Mesothelial cell of epicardium (in vitro differentiated cells): ENCODE data around the gene DDR1. TPM values are rescaled to one million over a fixed set of nuclear protein-coding genes. Genes with fewer than 3 reads are reported as not detected.
A peak's percentile ranks its signal among the peaks of the same experiment; 100 is the strongest.
"Not testable (repeated sequence)": the region's sequence is repeated elsewhere in the genome, so short reads cannot be mapped to it uniquely, and the experiment has no call there.

Experiments used
- DNase-seq, 2 experiments: peaks; one replicate each; pipeline ENCODE4 v3.0.0; 2021; ENCODE audit warnings: low spot score in 2 of 2; ENCODE audit not compliant: unreplicated experiment in 2 of 2
- H3K27ac Mint-ChIP-seq: 2 replicates; pipeline ENCODE4 v1.8.0; 2021; ENCODE audit warnings: mixed read lengths
- H3K27me3 Mint-ChIP-seq: 2 replicates; pipeline ENCODE4 v1.8.0; 2021; ENCODE audit warnings: low read depth, mixed read lengths
- H3K36me3 Mint-ChIP-seq: 2 replicates; pipeline ENCODE4 v1.8.0; 2021; ENCODE audit warnings: mixed read lengths
- H3K4me1 Mint-ChIP-seq: 2 replicates; pipeline ENCODE4 v1.8.0; 2021; ENCODE audit warnings: mixed read lengths
- H3K4me3 Mint-ChIP-seq: 2 replicates; pipeline ENCODE4 v1.8.0; 2021; ENCODE audit warnings: mild to moderate bottlenecking, moderate library complexity, mixed read lengths
- H3K9me3 Mint-ChIP-seq: 2 replicates; pipeline ENCODE4 v1.8.0; 2021; ENCODE audit warnings: mixed read lengths
- total RNA-seq: library from RNA; stranded (reverse); gene quantifications from 3 replicates; pipeline ENCODE4 v1.2.1, GENCODE V29; 2021
- TF ChIP-seq, protein P1 (sequence below): fragments of 200-600 bp; sonication (generic); IDR thresholded peaks from one replicate; pipeline ENCODE4 v1.5.0; 2021; ENCODE audit warnings: antibody characterized with exemption; ENCODE audit not compliant: unreplicated experiment

DDR1 gene
- total RNA-seq, 1 donor from 2014 or later: 351 TPM

DNA sequence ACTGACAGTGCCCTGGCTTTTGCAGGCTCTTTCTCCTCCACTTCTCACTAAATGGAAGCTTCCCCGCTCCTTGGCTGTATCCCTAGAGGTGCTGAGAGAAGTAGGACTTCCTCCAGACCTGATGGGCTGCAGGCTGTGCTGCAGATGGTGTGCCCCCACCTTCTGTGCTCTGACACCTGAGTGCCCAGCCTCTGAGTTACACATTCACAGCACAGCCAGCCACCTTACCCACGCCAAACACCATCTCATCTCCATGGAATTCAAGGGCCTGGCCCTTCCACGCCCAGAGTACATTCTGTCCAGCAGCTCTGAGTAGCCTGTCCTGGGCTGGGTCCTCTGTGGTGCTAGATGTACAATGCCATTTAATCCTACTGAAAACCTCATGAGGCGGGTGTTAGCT is 42.3 kb downstream of the DDR1 start:
- peaks cover 12% of the 10 kb centered on the region for H3K9me3 Mint-ChIP-seq
- TF ChIP-seq, protein P1, sequence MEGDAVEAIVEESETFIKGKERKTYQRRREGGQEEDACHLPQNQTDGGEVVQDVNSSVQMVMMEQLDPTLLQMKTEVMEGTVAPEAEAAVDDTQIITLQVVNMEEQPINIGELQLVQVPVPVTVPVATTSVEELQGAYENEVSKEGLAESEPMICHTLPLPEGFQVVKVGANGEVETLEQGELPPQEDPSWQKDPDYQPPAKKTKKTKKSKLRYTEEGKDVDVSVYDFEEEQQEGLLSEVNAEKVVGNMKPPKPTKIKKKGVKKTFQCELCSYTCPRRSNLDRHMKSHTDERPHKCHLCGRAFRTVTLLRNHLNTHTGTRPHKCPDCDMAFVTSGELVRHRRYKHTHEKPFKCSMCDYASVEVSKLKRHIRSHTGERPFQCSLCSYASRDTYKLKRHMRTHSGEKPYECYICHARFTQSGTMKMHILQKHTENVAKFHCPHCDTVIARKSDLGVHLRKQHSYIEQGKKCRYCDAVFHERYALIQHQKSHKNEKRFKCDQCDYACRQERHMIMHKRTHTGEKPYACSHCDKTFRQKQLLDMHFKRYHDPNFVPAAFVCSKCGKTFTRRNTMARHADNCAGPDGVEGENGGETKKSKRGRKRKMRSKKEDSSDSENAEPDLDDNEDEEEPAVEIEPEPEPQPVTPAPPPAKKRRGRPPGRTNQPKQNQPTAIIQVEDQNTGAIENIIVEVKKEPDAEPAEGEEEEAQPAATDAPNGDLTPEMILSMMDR: no peak
- no peak overlapping the region for H3K27ac Mint-ChIP-seq
- H3K4me1 Mint-ChIP-seq: peaks cover 2% of the 10 kb centered on the region
- no peak overlapping the region for H3K4me3 Mint-ChIP-seq
- H3K27me3 Mint-ChIP-seq: no peaks in the 10 kb centered on the region
- DNase-seq: no peak
- H3K36me3 Mint-ChIP-seq: peaks cover 32% of the 10 kb centered on the region

DNA sequence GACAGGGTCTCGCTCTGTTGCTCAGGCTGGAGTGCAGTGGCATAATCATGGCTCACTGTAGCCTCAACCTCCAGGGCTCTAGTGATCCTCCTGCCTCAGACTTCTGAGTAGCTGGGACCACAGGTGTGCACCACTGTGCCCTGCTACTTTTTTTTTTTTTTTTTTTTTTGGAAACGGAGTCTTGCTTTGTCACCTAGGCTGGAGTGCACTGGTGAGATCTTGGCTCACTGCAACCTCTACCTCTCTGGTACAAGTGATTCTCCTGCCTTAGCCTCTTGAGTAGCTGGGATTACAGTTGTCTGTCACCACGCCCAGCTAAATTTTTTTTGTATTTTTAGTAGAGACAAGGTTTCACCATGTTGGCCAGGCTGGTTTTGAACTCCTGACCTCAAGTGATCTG is 42.8 kb downstream of the DDR1 start:
- H3K4me1 Mint-ChIP-seq, H3K4me3 Mint-ChIP-seq, H3K27me3 Mint-ChIP-seq, H3K27ac Mint-ChIP-seq, DNase-seq: not testable (repeated sequence)
- H3K9me3 Mint-ChIP-seq: peaks cover 12% of the 10 kb centered on the region
- H3K36me3 Mint-ChIP-seq: peaks cover 32% of the 10 kb centered on the region

DNA sequence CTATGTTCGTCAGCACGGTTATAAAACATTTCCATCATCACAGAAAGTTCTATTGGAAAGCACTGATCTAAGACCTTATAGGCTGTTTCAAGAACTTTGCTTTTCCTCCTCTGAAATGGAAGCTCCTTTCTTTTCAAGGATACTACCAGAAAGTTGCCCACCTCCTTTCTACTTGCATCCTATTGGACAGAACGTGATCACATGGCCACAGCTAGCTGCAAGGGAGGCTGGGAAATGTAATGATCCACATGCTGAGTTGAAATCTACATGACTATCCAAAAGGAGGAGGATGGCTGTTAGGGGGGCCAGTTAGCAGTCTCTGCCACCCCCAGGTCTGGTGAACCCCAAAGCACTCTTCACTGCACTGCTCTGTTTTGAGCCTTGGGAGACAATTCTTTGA is 44.4 kb downstream of the DDR1 start:
- Mint-ChIP-seq H3K4me3 (no peak overlapping the region), H3K27ac (no peak overlapping the region), H3K27me3 (no peaks in the 10 kb centered on the region), H3K4me1 (peaks cover 8% of the 10 kb centered on the region), H3K9me3 (peaks cover 12% of the 10 kb centered on the region), H3K36me3 (peaks cover 29% of the 10 kb centered on the region)
- DNase-seq: no peak
- TF ChIP-seq, protein P1: no peak

DNA sequence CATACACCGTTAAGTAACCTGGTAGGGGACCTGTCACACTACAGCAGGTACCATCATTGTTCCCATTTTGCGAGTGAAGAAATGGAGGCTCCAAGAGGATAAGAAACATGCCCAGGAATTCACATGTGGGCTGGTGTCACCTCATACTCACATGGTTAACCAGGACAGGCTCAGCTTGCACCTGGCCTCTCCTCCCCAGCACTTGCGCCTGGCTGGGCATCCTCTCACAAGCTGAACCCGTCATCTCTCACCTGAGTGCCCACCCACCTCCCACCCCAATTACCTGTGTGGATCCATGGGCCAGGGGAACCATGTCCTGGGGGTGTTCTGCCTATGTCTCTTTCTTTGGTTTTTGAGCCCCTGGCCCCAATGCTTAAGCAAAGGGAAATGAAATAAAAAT is 46.2 kb downstream of the DDR1 start:
- H3K36me3 Mint-ChIP-seq: peaks cover 29% of the 10 kb centered on the region
- TF ChIP-seq, protein P1: no peak
- no peak overlapping the region for H3K4me3 Mint-ChIP-seq
- H3K4me1 Mint-ChIP-seq: peaks cover 15% of the 10 kb centered on the region
- DNase-seq: no peak
- H3K9me3 Mint-ChIP-seq: peaks cover 12% of the 10 kb centered on the region
- no peak overlapping the region for H3K27ac Mint-ChIP-seq
- no peaks in the 10 kb centered on the region for H3K27me3 Mint-ChIP-seq

DNA sequence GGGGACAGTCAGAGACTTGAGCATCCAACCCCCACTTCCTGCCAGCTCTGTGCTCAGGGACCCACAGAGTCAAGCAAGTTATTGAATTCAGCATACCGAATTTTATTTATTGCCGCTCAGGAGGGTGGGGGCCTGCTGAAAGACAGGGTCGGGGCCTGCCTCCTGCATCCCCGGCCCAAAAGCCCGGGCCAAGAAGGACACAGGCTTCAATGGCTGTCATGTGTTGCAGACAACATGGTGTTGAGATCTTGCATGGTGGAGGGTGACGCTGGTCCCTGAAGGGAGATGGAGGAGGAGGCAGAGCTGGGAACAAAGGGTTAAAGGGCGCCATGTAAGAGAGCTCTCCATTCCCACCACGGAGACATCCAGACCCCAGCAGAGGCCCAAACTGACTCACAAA is 47.0 kb downstream of the DDR1 start:
- H3K9me3 Mint-ChIP-seq: peaks cover 12% of the 10 kb centered on the region
- H3K27ac Mint-ChIP-seq: peak overlapping the region; percentile 54
- no peaks in the 10 kb centered on the region for H3K27me3 Mint-ChIP-seq
- H3K36me3 Mint-ChIP-seq: peaks cover 27% of the 10 kb centered on the region
- TF ChIP-seq, protein P1: no peak
- DNase-seq: no peak
- H3K4me3 Mint-ChIP-seq: no peak overlapping the region
- H3K4me1 Mint-ChIP-seq: peaks cover 18% of the 10 kb centered on the region

DNA sequence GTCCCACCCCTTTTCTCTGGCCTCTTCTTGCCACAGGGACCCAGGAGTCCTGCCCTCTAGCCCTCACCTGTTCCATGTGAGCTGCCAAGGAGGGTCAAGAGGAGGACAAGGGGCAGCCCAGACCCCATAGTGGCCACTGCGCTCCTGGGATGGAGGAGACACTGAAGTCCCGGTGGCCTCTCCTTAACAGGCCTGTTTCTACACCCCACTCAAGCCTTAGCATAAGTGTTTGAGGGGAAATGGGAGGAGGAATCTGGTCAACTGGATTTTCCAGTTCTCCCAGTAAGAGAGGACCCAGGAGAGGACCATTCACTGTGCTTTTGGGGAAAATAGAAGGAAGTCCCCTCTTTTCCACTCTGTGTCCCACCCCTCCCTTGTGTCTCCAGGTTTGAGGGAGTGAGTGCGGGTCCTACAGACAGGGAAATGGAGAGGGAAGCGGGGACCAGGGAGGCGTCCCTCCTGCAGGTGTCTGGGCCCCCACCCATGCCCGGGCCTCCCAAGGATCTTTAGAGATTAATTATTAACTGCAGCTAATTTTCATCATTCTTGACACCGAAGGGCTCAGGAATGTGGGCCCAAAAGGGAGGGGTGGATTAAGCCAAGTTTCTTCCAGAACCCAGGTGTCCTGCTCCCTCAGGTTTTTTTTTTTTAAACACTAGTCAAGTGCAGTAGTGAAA is 47.8 kb downstream of the DDR1 start, which contains the start of gene SFTA2:
SFTA2 (minus strand) TSS at position 202 of the 677 bp plus-strand sequence; CDS start at position 128, 74 bp downstream.
- TF ChIP-seq, protein P1: no peak
- Mint-ChIP-seq H3K36me3 (peaks cover 21% of the 10 kb centered on the region), H3K27ac (peak within 1 kb of the TSS; percentile 54), H3K4me1 (peaks cover 26% of the 10 kb centered on the region), H3K9me3 (peaks cover 12% of the 10 kb centered on the region), H3K27me3 (no peaks in the 10 kb centered on the region), H3K4me3 (no peak within 1 kb of the TSS)
- DNase-seq: no peak
